HG02884 (cell line): ENCODE data around the gene BHMT.
"Not testable (repeated sequence)": the region's sequence is repeated elsewhere in the genome, so short reads cannot be mapped to it uniquely, and the experiment has no call there.

Experiments used
- ATAC-seq: cut with Tn5 transposase; IDR thresholded peaks from one replicate; pipeline ENCODE4 v1.9.1; 2021; ENCODE audit warnings: mild to moderate bottlenecking, moderate library complexity; ENCODE audit not compliant: unreplicated experiment

BHMT gene

DNA sequence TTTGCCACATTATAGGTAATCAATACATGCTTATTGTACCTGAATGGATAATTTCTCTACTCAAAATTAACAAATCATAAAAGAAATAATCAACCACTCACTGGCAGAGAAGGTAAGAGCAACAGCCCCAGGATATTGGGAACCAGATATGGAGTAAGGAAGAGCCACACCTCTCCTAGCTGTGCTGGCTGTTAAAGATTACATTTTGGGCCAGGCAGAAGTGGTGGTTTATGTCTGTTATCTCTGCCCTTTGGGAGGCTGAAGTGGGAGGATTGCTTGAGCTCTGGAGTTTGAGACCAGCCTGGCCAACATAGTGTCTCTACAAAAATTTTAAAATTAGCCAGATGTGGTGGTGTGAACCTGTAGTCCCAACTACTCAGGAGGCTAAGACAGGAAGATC is 56.4 kb downstream of the BHMT start:
- no peak for ATAC-seq

GRCh38 chr5:79170661-79171060 is 59.1 kb downstream of the BHMT start:
- no peak for ATAC-seq

DNA sequence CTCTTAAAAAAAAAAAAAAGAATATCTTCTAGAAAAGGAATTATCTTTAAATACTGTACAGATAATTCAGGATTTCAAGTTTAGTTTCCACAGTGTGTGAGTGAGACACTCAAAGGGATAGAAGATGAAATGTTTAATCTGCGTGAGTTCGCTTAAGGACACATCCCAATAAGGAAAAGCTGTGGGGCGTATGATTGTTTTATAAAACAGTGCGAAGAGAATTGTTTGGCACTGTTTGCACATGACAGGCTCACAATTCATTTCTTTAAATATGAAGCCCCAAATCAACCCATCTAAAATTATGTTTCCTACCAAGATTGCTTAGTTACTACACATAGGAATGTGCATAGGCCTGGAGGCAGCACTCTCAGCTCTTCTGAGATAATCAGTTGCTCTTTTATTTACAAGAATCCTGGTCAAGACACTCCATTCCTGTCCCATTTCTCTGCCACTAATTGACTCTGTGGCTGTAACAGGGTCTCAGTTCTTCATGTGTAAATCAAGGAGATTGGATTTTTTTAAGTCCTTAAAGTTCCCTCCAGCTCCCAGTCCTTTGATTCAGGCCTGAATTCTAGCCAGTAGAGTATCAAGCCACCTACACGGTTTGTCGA is 60.1 kb downstream of the BHMT start:
- ATAC-seq = no peak

DNA sequence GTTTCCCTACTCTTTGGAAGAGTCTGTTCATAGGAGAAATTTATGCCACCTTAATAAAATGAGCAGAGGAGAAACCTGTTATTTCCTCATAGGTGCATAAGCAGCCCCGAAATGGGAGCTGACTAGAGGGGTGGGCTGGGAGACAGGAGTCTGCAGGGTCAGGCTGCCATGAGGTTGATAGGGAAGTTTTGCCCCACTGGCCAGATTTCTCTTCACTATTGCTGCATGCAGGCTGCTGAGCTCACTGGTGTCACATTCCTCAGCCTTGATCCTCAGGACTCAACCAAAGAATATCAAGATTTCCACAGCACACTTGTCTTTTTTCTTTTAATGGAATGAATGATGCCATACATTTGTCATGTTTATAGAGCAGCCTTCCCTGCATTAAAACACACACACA is 60.7 kb downstream of the BHMT start:
- no peak for ATAC-seq

DNA sequence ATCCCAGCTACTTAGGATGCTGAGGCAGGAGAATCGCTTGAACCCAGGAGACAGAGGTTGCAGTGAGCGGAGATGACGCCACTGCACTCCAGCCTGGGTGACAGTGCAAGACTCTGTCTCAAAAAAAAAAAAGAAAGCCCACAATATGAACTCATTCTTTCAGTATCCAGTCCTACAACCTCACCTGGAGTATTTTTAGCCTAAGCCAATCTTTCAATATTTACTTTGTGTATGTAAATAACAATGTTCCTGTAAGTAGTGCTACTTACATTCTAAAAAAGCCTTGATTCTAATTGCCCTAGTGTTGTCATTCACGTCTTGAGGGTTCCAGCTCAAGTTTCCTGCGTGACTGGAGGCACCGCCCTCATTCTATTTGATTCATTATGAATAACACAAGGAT is 62.0 kb downstream of the BHMT start:
- ATAC-seq = no peak

- not testable (repeated sequence) for ATAC-seq
These were observed 68.8 kb downstream of the BHMT start for GRCh38 chr5:79180449-79180848.

DNA sequence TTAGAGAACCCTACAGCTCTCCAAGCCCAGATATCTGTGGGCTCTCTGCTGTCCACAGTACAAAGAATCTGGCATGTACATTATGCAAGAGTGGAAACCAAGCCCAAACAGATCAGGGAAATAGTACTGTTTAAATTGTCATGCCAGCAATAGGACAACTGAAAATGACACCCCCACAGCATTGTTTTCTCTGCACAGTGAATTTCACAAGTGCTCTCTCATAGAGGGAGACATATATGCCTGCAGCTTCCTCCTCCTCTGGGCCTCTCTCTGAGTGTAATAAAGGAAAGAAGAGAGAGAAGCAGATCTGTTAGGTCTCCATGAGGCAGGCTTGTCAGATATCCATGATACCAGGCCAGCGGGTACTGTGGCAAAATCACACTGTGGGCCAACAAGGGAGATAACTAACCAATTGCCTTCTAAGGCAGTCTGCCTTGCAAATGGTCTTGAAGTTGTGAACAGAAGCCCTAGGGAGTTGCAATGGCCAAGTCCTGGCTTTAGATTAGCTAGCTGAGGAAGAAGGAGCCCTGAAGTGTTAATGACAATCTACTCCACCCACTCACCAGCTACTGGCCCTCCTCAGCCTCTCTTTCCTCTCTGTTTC is 69.9 kb downstream of the BHMT start:
- ATAC-seq = no peak
